GM18951 (cell line): ENCODE measurements around the gene ATAD3A.
"Not testable (repeated sequence)": the region's sequence is repeated elsewhere in the genome, so short reads cannot be mapped to it uniquely, and the experiment has no call there.

Source experiments
- POLR2A ChIP-seq: IDR thresholded peaks from 4 replicates; pipeline ENCODE4 v1.6.1; 2011; ENCODE audit warnings: mild to moderate bottlenecking; ENCODE audit not compliant: insufficient read length, insufficient read depth; ENCODE audit errors: extremely low read depth
- in situ Hi-C: fragments of 300-500 bp; cut with MboI; formaldehyde crosslinking; loops from one replicate; pipeline ENCODE4 v1.12.0; 2022; ENCODE audit warnings: low sequenced_read_pairs, mixed read lengths, inconsistent platforms; ENCODE audit not compliant: unreplicated experiment

ATAD3A gene

GRCh38 chr1:1482856-1483255 lies 29.1 kb upstream of the ATAD3A start:
- in situ Hi-C loops = no loop called here

GRCh38 chr1:1483714-1484113 lies 28.2 kb upstream of the ATAD3A start:
- no peak for TF ChIP-seq POLR2A
- in situ Hi-C loops = no loop called here

More at GRCh38 chr1:1482856-1483255, 29.1 kb upstream of the ATAD3A start:
- TF ChIP-seq POLR2A = no peak

GRCh38 chr1:1484976-1485750 lies 26.8 kb upstream of the ATAD3A start:
- in situ Hi-C loops = not testable (repeated sequence)

- in situ Hi-C loops = not testable (repeated sequence)
These were observed 26.1 kb upstream of the ATAD3A start for GRCh38 chr1:1485755-1486317.

GRCh38 chr1:1487701-1488100 lies 24.3 kb upstream of the ATAD3A start:
- TF ChIP-seq POLR2A = no peak
- in situ Hi-C loops = no loop called here

GRCh38 chr1:1489231-1489630 lies 22.7 kb upstream of the ATAD3A start:
- TF ChIP-seq POLR2A = no peak

GRCh38 chr1:1489861-1490260 lies 22.1 kb upstream of the ATAD3A start:
- no peak for TF ChIP-seq POLR2A
- in situ Hi-C loops = no loop called here

More at GRCh38 chr1:1489231-1489630, 22.7 kb upstream of the ATAD3A start:
- in situ Hi-C loops = no loop called here

- in situ Hi-C loops = no loop called here
- no peak for TF ChIP-seq POLR2A
These were observed 21.2 kb upstream of the ATAD3A start for GRCh38 chr1:1490633-1491230.

GRCh38 chr1:1491601-1492000 lies 20.4 kb upstream of the ATAD3A start:
- no peak for TF ChIP-seq POLR2A
- in situ Hi-C loops = no loop called here

- in situ Hi-C loops = not testable (repeated sequence)
These were observed 17.7 kb upstream of the ATAD3A start for GRCh38 chr1:1494311-1494710.

- in situ Hi-C loops = loop anchor here (5.0 kb wide), 1 partner anchor 48 kb away; the partner anchor contains the start of gene ATAD3C
These were observed 16.4 kb upstream of the ATAD3A start for GRCh38 chr1:1495461-1495975.

GRCh38 chr1:1504777-1505365 lies 7.1 kb upstream of the ATAD3A start:
- in situ Hi-C loops = not testable (repeated sequence)

GRCh38 chr1:1505366-1505798 lies 6.6 kb upstream of the ATAD3A start:
- in situ Hi-C loops = not testable (repeated sequence)

GRCh38 chr1:1505801-1506200 lies 6.2 kb upstream of the ATAD3A start:
- in situ Hi-C loops = not testable (repeated sequence)
